Measurements from ENCODE around the gene WDR88. TPM values are rescaled to one million over a fixed set of nuclear protein-coding genes. Genes with fewer than 3 reads are reported as not detected.

The WDR88 gene
- polyA plus RNA-seq, 2 of the 4 experiments (the other 2 are of a cell fraction) = 0.04 TPM; not detected in 1

DNA sequence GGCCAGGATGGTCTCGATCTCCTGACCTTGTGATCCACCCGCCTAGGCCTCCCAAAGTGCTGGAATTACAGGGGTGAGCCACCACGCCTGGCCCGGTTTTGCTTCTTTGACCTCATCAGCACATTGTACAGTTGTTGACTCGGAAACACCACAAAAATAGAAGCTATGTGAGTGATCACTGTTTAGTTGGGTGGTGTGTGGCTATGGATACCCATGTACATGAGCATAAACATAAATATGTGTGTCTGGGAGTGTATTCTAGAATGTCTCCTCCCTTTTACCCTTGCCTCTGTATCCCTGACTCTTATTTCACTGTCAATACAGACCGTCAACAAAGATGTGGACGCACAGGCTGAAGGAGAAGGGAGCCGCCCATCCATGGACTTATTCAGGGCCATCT is 14.4 kb upstream of the WDR88 start:
- H3K4me2 ChIP-seq = no peak overlapping the region
- 87% methylated on average over 8 of the region's 8 CpGs for WGBS (ENCODE audit: missing lambda C conversion rate)
- no peak overlapping the region for H3K4me3 ChIP-seq
- no peak for TF ChIP-seq FOSL2 (IDR thresholded peaks at IDR 0.05)
- no peak for TF ChIP-seq FOSL2 (CRISPR knock-in tag; IDR thresholded peaks at IDR 0.05)
- no peak for TF ChIP-seq MYC (IDR thresholded peaks at IDR 0.05; ENCODE audit: borderline replicate concordance, low read length)
- no peak for TF ChIP-seq MAFK (IDR thresholded peaks at IDR 0.05; ENCODE audit: partially characterized antibody)
- TF ChIP-seq HOXB5 (CRISPR knock-in tag; IDR thresholded peaks at IDR 0.05) = no peak
- no peak for TF ChIP-seq RNF2 (IDR thresholded peaks at IDR 0.05; ENCODE audit: borderline replicate concordance, low read depth)
- TF ChIP-seq, protein P1, sequence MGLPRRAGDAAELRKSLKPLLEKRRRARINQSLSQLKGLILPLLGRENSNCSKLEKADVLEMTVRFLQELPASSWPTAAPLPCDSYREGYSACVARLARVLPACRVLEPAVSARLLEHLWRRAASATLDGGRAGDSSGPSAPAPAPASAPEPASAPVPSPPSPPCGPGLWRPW (IDR thresholded peaks at IDR 0.05) = no peak
- TF ChIP-seq EHF (CRISPR knock-in tag; IDR thresholded peaks at IDR 0.05) = no peak
- no peak for TF ChIP-seq HOXB13 (CRISPR knock-in tag; IDR thresholded peaks at IDR 0.05; ENCODE audit: low read depth)
- TF ChIP-seq POLR2AphosphoS2 (conservative IDR thresholded peaks at IDR 0.05; ENCODE audit: low read length) = no peak
- TF ChIP-seq NFE2L2 (conservative IDR thresholded peaks at IDR 0.05; ENCODE audit: low read length) = no peak
- no peak for TF ChIP-seq FOSB (CRISPR knock-in tag; IDR thresholded peaks at IDR 0.05)
- FAIRE-seq (no peak), DNase-seq (ENCODE audit: low read depth in 1 of 2, low spot score in 1 of 2) (peak in 1 of 2 experiments; percentile 45), ATAC-seq (no peak)
- POLR2A ChIA-PET = no interaction called here
- H3K27ac ChIP-seq = no peak overlapping the region
- 0 out of 3 replicates have a peak, but pooled peaks cover 3% of the 10 kb centered on the region for H3K4me1 ChIP-seq
- no peaks in the 10 kb centered on the region for H3K9me3 ChIP-seq
- CTCF ChIA-PET = interaction anchor here (0.7 to 17.0 kb wide), 20 partner anchors 8 to 290 kb away, joined by 3 to 349 read pairs (median 14); partner anchors contain the start of genes CEP89 and FAAP24

DNA sequence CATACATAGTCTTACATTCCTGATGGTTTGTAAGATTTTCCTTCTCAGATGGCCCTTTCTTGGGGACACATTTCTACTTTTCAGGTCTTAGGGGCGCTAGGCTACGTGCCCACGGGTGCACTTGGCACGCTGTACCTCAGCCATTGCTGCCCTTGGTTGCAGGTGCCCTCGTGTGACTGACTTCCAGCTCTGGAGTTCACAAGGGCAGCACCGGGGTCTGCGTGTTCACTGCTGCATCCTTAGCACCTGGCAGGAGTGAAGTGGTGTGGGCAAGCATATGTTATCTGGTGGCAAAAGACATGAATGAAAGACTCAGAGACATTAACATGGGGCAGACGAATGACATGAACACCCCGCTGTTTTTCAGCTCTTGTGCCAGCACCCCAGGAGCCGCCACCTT is 13.3 kb upstream of the WDR88 start:
- Histone ChIP-seq H3K4me2 (no peak overlapping the region), H3K9me3 (no peaks in the 10 kb centered on the region), H3K4me1 (0 out of 3 replicates have a peak, but pooled peaks cover 3% of the 10 kb centered on the region), H3K27ac (peak overlapping the region; percentile 1 to 27; a peak in 3 of 6 replicates), H3K4me3 (no peak overlapping the region)
- CTCF ChIA-PET = interaction anchor here (0.6 to 17.0 kb wide), 60 partner anchors 8 to 698 kb away, joined by 3 to 349 read pairs (median 6); partner anchors contain the start of genes CEP89, FAAP24 and WDR88
- peak; percentile 54 for FAIRE-seq
- DNase-seq (ENCODE audit: low read depth in 1 of 2, low spot score in 1 of 2) = no peak
- POLR2A ChIA-PET = interaction anchor here (0.9 kb wide), 1 partner anchor 53 kb away, joined by 8 read pairs; no protein-coding TSS in a partner anchor
- TF ChIP-seq ESRRA (IDR thresholded peaks at IDR 0.05; ENCODE audit: borderline replicate concordance, low read length) (no peak), SREBF2 (IDR thresholded peaks at IDR 0.05) (no peak), MAZ (IDR thresholded peaks at IDR 0.05; ENCODE audit: borderline replicate concordance, low read depth, low read length) (no peak), CBX8 (IDR thresholded peaks at IDR 0.05) (no peak), EP300 (IDR thresholded peaks at IDR 0.05) (no peak), MYC (IDR thresholded peaks at IDR 0.05; ENCODE audit: borderline replicate concordance, low read length) (no peak), TFCP2L1 (CRISPR knock-in tag; IDR thresholded peaks at IDR 0.05) (no peak)
- TF ChIP-seq, protein P2, sequence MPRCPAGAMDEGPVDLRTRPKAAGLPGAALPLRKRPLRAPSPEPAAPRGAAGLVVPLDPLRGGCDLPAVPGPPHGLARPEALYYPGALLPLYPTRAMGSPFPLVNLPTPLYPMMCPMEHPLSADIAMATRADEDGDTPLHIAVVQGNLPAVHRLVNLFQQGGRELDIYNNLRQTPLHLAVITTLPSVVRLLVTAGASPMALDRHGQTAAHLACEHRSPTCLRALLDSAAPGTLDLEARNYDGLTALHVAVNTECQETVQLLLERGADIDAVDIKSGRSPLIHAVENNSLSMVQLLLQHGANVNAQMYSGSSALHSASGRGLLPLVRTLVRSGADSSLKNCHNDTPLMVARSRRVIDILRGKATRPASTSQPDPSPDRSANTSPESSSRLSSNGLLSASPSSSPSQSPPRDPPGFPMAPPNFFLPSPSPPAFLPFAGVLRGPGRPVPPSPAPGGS (IDR thresholded peaks at IDR 0.05) = no peak
- TF ChIP-seq, protein P3, sequence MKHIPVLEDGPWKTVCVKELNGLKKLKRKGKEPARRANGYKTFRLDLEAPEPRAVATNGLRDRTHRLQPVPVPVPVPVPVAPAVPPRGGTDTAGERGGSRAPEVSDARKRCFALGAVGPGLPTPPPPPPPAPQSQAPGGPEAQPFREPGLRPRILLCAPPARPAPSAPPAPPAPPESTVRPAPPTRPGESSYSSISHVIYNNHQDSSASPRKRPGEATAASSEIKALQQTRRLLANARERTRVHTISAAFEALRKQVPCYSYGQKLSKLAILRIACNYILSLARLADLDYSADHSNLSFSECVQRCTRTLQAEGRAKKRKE (CRISPR knock-in tag; IDR thresholded peaks at IDR 0.05; ENCODE audit: low read depth) = no peak
- 65% methylated on average over 10 of the region's 10 CpGs for WGBS (ENCODE audit: missing lambda C conversion rate)
- ATAC-seq = peak; percentile 45 to 52; a peak in 5 of 6 replicates

DNA sequence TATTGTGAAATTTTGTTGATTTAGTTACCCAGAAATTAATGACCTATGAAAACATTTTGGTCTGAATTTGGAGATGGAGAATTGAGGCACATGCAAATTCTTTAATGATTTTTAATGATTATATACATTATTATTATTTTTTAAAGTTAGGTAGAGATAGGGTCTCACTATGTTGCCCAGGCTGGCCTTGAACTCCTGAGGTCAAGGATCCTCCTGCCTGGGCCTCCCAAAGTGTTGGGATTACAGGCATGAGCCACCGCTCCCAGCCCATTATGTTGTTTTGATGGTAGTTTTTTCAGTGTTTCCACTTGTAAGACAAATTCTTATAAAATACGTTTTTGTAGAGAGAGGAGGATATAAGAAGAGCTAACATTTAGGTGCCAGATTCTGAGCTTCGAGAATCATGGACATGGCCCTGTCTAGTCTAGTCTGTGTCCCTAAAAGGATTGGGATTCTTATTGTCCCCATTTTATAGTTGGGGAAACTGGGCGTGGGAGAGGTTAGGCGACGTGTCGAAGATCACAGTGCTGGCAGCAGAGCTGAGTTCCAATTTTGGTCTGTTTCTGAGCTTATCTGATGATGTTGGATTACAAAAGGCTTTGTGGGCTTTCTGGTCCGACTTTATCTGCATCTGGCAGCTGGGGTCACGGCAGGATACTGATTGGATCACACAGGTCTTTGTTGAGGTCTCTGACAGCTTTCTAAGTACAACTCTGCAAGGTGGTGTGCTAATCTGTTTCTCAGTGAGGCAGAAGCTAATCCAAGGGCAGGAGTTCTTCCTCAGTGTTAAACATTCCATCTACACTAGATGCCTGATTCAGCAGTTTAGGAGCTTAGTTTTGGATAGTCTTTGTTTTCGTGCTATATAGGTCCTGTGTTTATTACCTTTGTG is 7.5 kb upstream of the WDR88 start:
- H3K9me3 ChIP-seq = no peaks in the 10 kb centered on the region
- DNase-seq (ENCODE audit: low read depth in 1 of 2, low spot score in 1 of 2) (no peak), ATAC-seq (no peak), FAIRE-seq (peak; percentile 92)
- 89% methylated on average over 10 of the region's 10 CpGs for WGBS (ENCODE audit: missing lambda C conversion rate)
- TF ChIP-seq CBX2 (IDR thresholded peaks at IDR 0.05; ENCODE audit: borderline replicate concordance, low read depth) (no peak), MAFK (IDR thresholded peaks at IDR 0.05; ENCODE audit: partially characterized antibody) (peak; percentile 91), CHD2 (IDR thresholded peaks at IDR 0.05; ENCODE audit: low read length, partially characterized antibody) (no peak)
- ChIA-PET CTCF (interaction anchor here (0.7 to 17.0 kb wide), 49 partner anchors 9 to 1511 kb away, joined by 3 to 193 read pairs (median 5); partner anchors contain the start of genes CEP89, FAAP24, GPATCH1 and RHPN2), POLR2A (interaction anchor here (0.6 to 1.0 kb wide), 3 partner anchors 53 to 149 kb away, joined by 3 to 5 read pairs (median 3); no protein-coding TSS in a partner anchor)
- H3K4me1 ChIP-seq = no peaks in the 10 kb centered on the region
- no peak overlapping the region for H3K4me2 ChIP-seq
- no peak overlapping the region for H3K4me3 ChIP-seq
- no peak overlapping the region for H3K27ac ChIP-seq

Data from A549 (cell line).